Spleen (tissue), 11 donors: ENCODE measurements around the gene LRCH1. TPM values are rescaled to one million over a fixed set of nuclear protein-coding genes. Genes with fewer than 3 reads are reported as not detected.

Experiments
- DNase-seq: peaks from one replicate; pipeline ENCODE4 v3.0.0-alpha.2; 2020
- H3K27ac ChIP-seq, 8 donors: fragments of 200-600 bp; sonication (generic) in 7 of 8; 1 replicate in 4 of 8; 2 replicates in 4 of 8; pipeline versions ENCODE4 v1.5.0 to v1.8.0; 2016 to 2021; ENCODE audit warnings: inconsistent platforms in 4 of 8, mild to moderate bottlenecking in 4 of 8, moderate library complexity in 1 of 8
- H3K27me3 ChIP-seq, 7 donors: fragments of 200-600 bp; sonication (generic) in 6 of 7; replicated peaks in 1 of 7; 1 replicate in 4 of 7; 2 replicates in 3 of 7; pipeline versions ENCODE4 v1.5.0 to v1.8.0; 2016 to 2021; ENCODE audit warnings: inconsistent platforms in 3 of 7, mild to moderate bottlenecking in 1 of 7
- H3K36me3 ChIP-seq, 6 donors: fragments of 200-600 bp; sonication (generic) in 5 of 6; 1 replicate in 4 of 6; 2 replicates in 2 of 6; pipeline versions ENCODE4 v1.5.0 to v1.8.0; 2016 to 2021; ENCODE audit warnings: inconsistent platforms in 2 of 6
- H3K4me1 ChIP-seq, 6 donors: fragments of 200-600 bp; sonication (generic) in 5 of 6; 1 replicate in 3 of 6; 2 replicates in 3 of 6; pipeline versions ENCODE4 v1.5.0 to v1.8.0; 2016 to 2021; ENCODE audit warnings: inconsistent platforms in 3 of 6
- H3K4me3 ChIP-seq, 8 donors: fragments of 200-600 bp; sonication (generic) in 7 of 8; 1 replicate in 4 of 8; 2 replicates in 4 of 8; pipeline versions ENCODE4 v1.5.0 to v1.8.0; 2016 to 2021; ENCODE audit warnings: inconsistent platforms in 4 of 8, mild to moderate bottlenecking in 4 of 8, moderate library complexity in 2 of 8
- H3K9me3 ChIP-seq, 8 donors: fragments of 200-600 bp; sonication (generic) in 7 of 8; 1 replicate in 4 of 8; 2 replicates in 4 of 8; pipeline versions ENCODE4 v1.5.0 to v1.8.0; 2016 to 2021; ENCODE audit warnings: inconsistent platforms in 4 of 8
- CTCF ChIP-seq, 11 experiments: fragments of 200-600 bp in 7 of 11; fragments of 450-650 bp in 4 of 11; sonication (generic) in 4 of 11; IDR thresholded peaks in 8 of 11; conservative IDR thresholded peaks in 3 of 11; 1 replicate in 7 of 11; 2 replicates in 4 of 11; pipeline versions ENCODE4 v1.4.0 to v1.8.0; 2016 to 2021; ENCODE audit warnings: antibody characterized with exemption in 11 of 11, inconsistent platforms in 4 of 11, mild to moderate bottlenecking in 1 of 11
- POLR2A ChIP-seq, 3 donors: fragments of 450-650 bp; IDR thresholded peaks; one replicate each; pipeline ENCODE4 v1.5.1; 2017; ENCODE audit warnings: antibody characterized with exemption in 3 of 3, mild to moderate bottlenecking in 1 of 3
- POLR2AphosphoS5 ChIP-seq, 3 donors: sonication (generic); formaldehyde crosslinking; IDR thresholded peaks; one replicate each; pipeline ENCODE4 v1.5.1; 2017; ENCODE audit warnings: antibody characterized with exemption in 3 of 3
- WGBS, 5 donors: extraction: QIAGEN DNeasy Blood & Tissue Kit in 3 of 5; methylation state at CpG; one replicate each; pipeline versions ENCODE4 v1.1.5 to v1.1.7; 2013 to 2018; 5-methylcytosine and 5-hydroxymethylcytosine counted together
- intact Hi-C: fragments of 100-400 bp; cut with DNase I; formaldehyde crosslinking; loops from one replicate; pipeline ENCODE4 v1.15.0; 2023; ENCODE audit warnings: low total_unique reads
- polyA plus RNA-seq, 3 donors: library from polyadenylated mRNA; stranded (reverse); fragments of 200-250 nt; gene quantifications; one replicate each; pipeline ENCODE4 v1.2.1, GENCODE V29; 2013
- total RNA-seq, 7 donors: library from RNA; depleted of rRNA in 3 of 7; stranded (reverse); fragments of >200 nt in 3 of 7; fragmentation: NEBNext Ultra II Directional in 4 of 7; extraction: Animal tissue kit (Norgen Biotek cat#: 25700) in 4 of 7; gene quantifications; one replicate each; pipeline versions ENCODE4 v1.1.0 to v1.2.1, GENCODE V29; 2016 to 2021
- donor health status: healthy with polysubstance abuse.
- donor health status: DM: no; HTN: no; CAD: no; lungs with moderate emphysema.
- donor health status: DM: no; HTN: no; CAD: no.
- donor health status: Bipolar disorder and iron deficiency.
- donor health status: healthy.
- donor health status: DM: no; HTN: no; CAD: no.
- donor health status: DM: yes; HTN: yes; CAD: no.

The LRCH1 gene
- total and polyA plus RNA-seq, 10 donors = 7.4 to 41.6 (median 34.6) TPM

- no peaks in the 10 kb centered on the region for H3K27me3 ChIP-seq
- DNase-seq = no peak
- H3K27ac ChIP-seq = no peak overlapping the region
- intact Hi-C loops = no loop called here
- no peak for TF ChIP-seq POLR2AphosphoS5 (IDR thresholded peaks at IDR 0.05)
- no peak for TF ChIP-seq CTCF (IDR thresholded peaks at IDR 0.05 in 8 of 11, conservative IDR thresholded peaks at IDR 0.05 in 3 of 11)
- TF ChIP-seq POLR2A (IDR thresholded peaks at IDR 0.05) = no peak
- no peak overlapping the region for H3K4me3 ChIP-seq
- no peaks in the 10 kb centered on the region for H3K4me1 ChIP-seq
- H3K36me3 ChIP-seq = peaks cover 0 to 98% (median 52%) of the 10 kb centered on the region in 6 donors
- WGBS, 5 donors = 32 to 65% (median 40%) methylated on average over 2 of the region's 2 CpGs
- no peaks in the 10 kb centered on the region for H3K9me3 ChIP-seq
Observed at GRCh38 chr13:46736541-46737310, 183.8 kb downstream of the LRCH1 start.

GRCh38 chr13:46738055-46738454, 185.1 kb downstream of the LRCH1 start:
- peaks cover 0 to 98% (median 48%) of the 10 kb centered on the region in 6 donors for H3K36me3 ChIP-seq
- H3K9me3 ChIP-seq = no peaks in the 10 kb centered on the region
- intact Hi-C loops = no loop called here
- H3K4me1 ChIP-seq = no peaks in the 10 kb centered on the region
- no peaks in the 10 kb centered on the region for H3K27me3 ChIP-seq
- WGBS, 5 donors = 74 to 91% (median 85%) methylated on average over 2 of the region's 2 CpGs
- no peak for TF ChIP-seq CTCF (IDR thresholded peaks at IDR 0.05 in 8 of 11, conservative IDR thresholded peaks at IDR 0.05 in 3 of 11)
- TF ChIP-seq POLR2AphosphoS5 (IDR thresholded peaks at IDR 0.05) = no peak
- TF ChIP-seq POLR2A (IDR thresholded peaks at IDR 0.05) = no peak
- H3K4me3 ChIP-seq = no peak overlapping the region
- no peak overlapping the region for H3K27ac ChIP-seq
- DNase-seq = no peak

- Histone ChIP-seq H3K36me3 (peaks cover 0 to 96% (median 44%) of the 10 kb centered on the region in 6 donors), H3K27me3 (no peaks in the 10 kb centered on the region), H3K4me1 (no peaks in the 10 kb centered on the region), H3K9me3 (no peaks in the 10 kb centered on the region), H3K4me3 (no peak overlapping the region), H3K27ac (no peak overlapping the region)
- intact Hi-C loops = no loop called here
- TF ChIP-seq POLR2A (IDR thresholded peaks at IDR 0.05) (no peak), POLR2AphosphoS5 (IDR thresholded peaks at IDR 0.05) (no peak), CTCF (IDR thresholded peaks at IDR 0.05 in 8 of 11, conservative IDR thresholded peaks at IDR 0.05 in 3 of 11) (no peak)
- no peak for DNase-seq
- WGBS, 5 donors = 96 to 100% (median 97%) methylated on average over 1 of the region's 1 CpG
Observed at GRCh38 chr13:46738766-46739165, 185.8 kb downstream of the LRCH1 start.

GRCh38 chr13:46739447-46740098, 186.6 kb downstream of the LRCH1 start:
- Histone ChIP-seq H3K4me1 (no peaks in the 10 kb centered on the region), H3K4me3 (no peak overlapping the region), H3K27ac (no peak overlapping the region), H3K36me3 (peaks cover 0 to 96% (median 45%) of the 10 kb centered on the region in 6 donors), H3K9me3 (no peaks in the 10 kb centered on the region), H3K27me3 (no peaks in the 10 kb centered on the region)
- intact Hi-C loops = no loop called here
- 92 to 97% (median 94%) methylated on average over 4 of the region's 4 CpGs for WGBS, 5 donors
- no peak for DNase-seq
- no peak for TF ChIP-seq POLR2A (IDR thresholded peaks at IDR 0.05)
- TF ChIP-seq POLR2AphosphoS5 (IDR thresholded peaks at IDR 0.05) = no peak
- TF ChIP-seq CTCF (IDR thresholded peaks at IDR 0.05 in 8 of 11, conservative IDR thresholded peaks at IDR 0.05 in 3 of 11) = no peak
